HFFc6 (cell line): ENCODE data around the gene NAA40. TPM values are rescaled to one million over a fixed set of nuclear protein-coding genes. Genes with fewer than 3 reads are reported as not detected.

Experiments used
- DNase-seq: peaks from one replicate; pipeline ENCODE4 v3.0.0-alpha.2; 2018
- H3K27ac Mint-ChIP-seq: 2 replicates; pipeline ENCODE4 v1.8.0; 2020; ENCODE audit warnings: mild to moderate bottlenecking, mixed read lengths
- H3K27me3 Mint-ChIP-seq: 2 replicates; pipeline ENCODE4 v1.8.0; 2021; ENCODE audit warnings: mild to moderate bottlenecking, moderate library complexity, mixed read lengths; ENCODE audit not compliant: insufficient read depth
- H3K36me3 Mint-ChIP-seq: 2 replicates; pipeline ENCODE4 v1.8.0; 2021; ENCODE audit warnings: low read depth, mixed read lengths
- H3K4me1 Mint-ChIP-seq: 2 replicates; pipeline ENCODE4 v1.8.0; 2020; ENCODE audit warnings: low read depth, mixed read lengths
- H3K4me3 Mint-ChIP-seq: 2 replicates; pipeline ENCODE4 v1.8.0; 2020; ENCODE audit warnings: mild to moderate bottlenecking, moderate library complexity, mixed read lengths
- H3K9me3 Mint-ChIP-seq: 2 replicates; pipeline ENCODE4 v1.8.0; 2020; ENCODE audit warnings: mild to moderate bottlenecking, mixed read lengths
- CTCF ChIP-seq: fragments of 200-600 bp; sonication (generic); IDR thresholded peaks from 2 replicates; pipeline ENCODE4 v1.5.0; 2021; ENCODE audit warnings: antibody characterized with exemption, mild to moderate bottlenecking
- total RNA-seq, 6 experiments: library from RNA; stranded (reverse); fragmentation: NEBNext Ultra II Directional; extraction: Animal tissue kit (Norgen Biotek cat#: 25700); gene quantifications; 2 replicates in 1 of 6; 3 replicates in 5 of 6; pipeline ENCODE4 v1.2.3, GENCODE V29; 2021

NAA40 gene
- total RNA-seq, 6 experiments from 2014 or later: 15.7 to 19.3 (median 17.6) TPM

DNA sequence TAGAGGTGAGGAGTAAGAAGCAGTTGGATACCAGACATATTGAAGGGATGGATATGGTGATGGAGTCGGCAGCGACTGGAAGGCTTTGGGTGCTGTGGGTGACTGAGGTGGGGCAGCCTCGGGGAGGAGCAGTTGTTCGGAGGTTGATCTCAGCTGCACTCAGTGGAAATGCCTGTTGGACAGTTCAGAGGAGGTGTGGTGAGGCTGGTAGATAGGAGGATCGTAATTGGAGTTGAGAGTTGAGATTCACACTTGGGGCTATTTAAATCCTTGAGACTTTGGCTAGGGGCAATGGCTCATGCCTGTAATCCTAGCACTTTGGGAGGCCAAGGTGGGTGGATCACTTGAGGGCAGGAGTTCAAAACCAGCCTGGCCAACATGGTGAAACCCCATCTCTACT, 54.3 kb downstream of the NAA40 start:
- Mint-ChIP-seq H3K4me1 (no peaks in the 10 kb centered on the region; the same call in 1 of the 2 replicates), H3K4me3 (no peak overlapping the region), H3K36me3 (peaks cover 18% of the 10 kb centered on the region), H3K9me3 (no peaks in the 10 kb centered on the region), H3K27me3 (peaks cover 4% of the 10 kb centered on the region), H3K27ac (no peak overlapping the region)
- DNase-seq: no peak
- no peak for TF ChIP-seq CTCF

- TF ChIP-seq CTCF: no peak
- DNase-seq: no peak
- Mint-ChIP-seq H3K27ac (no peak overlapping the region), H3K9me3 (no peaks in the 10 kb centered on the region), H3K27me3 (peaks cover 6% of the 10 kb centered on the region), H3K4me1 (no peaks in the 10 kb centered on the region; the same call in 1 of the 2 replicates), H3K4me3 (no peak overlapping the region), H3K36me3 (peaks cover 11% of the 10 kb centered on the region; the same call in 1 of the 2 replicates)
These were observed 55.2 kb downstream of the NAA40 start for GRCh38 chr11:63993993-63994392.

- Mint-ChIP-seq H3K27ac (no peak overlapping the region), H3K4me3 (no peak overlapping the region), H3K36me3 (peaks cover 2% of the 10 kb centered on the region; the same call in 1 of the 2 replicates), H3K9me3 (no peaks in the 10 kb centered on the region), H3K4me1 (peaks cover 2% of the 10 kb centered on the region; the same call in 1 of the 2 replicates), H3K27me3 (peaks cover 8% of the 10 kb centered on the region)
- DNase-seq: no peak
- no peak for TF ChIP-seq CTCF
These were observed 57.7 kb downstream of the NAA40 start for GRCh38 chr11:63996512-63996911.

GRCh38 chr11:63997104-63997700, 58.4 kb downstream of the NAA40 start:
- H3K9me3 Mint-ChIP-seq: no peaks in the 10 kb centered on the region
- no peak overlapping the region for H3K4me3 Mint-ChIP-seq
- no peak overlapping the region for H3K27ac Mint-ChIP-seq
- peaks cover 9% of the 10 kb centered on the region for H3K4me1 Mint-ChIP-seq
- no peak for DNase-seq
- H3K27me3 Mint-ChIP-seq: peaks cover 7% of the 10 kb centered on the region
- no peak for TF ChIP-seq CTCF
- no peaks in the 10 kb centered on the region; the same call in 1 of the 2 replicates for H3K36me3 Mint-ChIP-seq

DNA sequence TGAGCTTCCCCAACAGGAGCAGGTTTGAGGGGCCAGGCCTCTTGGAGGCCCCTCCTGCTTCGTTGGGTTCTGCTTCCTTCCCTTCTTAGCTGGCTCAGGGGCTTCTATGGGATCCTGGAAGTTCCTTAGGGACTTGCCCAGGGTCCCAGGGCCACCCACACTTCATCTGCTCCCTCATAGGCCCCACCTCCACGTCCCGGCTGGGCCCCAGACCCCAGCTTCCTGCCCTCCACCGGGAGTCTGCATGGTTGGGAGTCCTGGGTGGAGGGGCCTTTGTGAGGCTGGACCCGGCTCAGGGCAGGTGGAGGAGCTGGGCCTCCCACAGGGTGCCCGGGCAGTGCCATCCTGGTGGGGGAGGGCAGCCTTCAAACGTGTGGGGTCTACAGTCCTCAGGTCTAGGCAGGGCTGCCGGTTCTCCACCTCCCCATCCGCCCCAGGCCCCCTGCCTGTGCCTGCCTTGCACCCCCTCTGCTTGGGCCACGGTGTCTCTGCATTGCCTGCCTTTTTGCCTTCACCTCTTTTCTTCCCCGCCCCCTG, 59.1 kb downstream of the NAA40 start:
- Mint-ChIP-seq H3K27ac (no peak overlapping the region), H3K4me3 (no peak overlapping the region), H3K9me3 (no peaks in the 10 kb centered on the region), H3K36me3 (no peaks in the 10 kb centered on the region; the same call in 1 of the 2 replicates), H3K27me3 (peaks cover 7% of the 10 kb centered on the region), H3K4me1 (peaks cover 9% of the 10 kb centered on the region)
- no peak for DNase-seq
- no peak for TF ChIP-seq CTCF
